B cell (primary cell): ENCODE results near the gene ABLIM3. TPM values are rescaled to one million over a fixed set of nuclear protein-coding genes. Genes with fewer than 3 reads are reported as not detected.

ENCODE experiments used
- ATAC-seq: fragments of 200-7000 bp; cut with Tn5 transposase; one replicate; pipeline ENCODE4 v1.10.0; 2021; ENCODE audit warnings: low read depth, mild to moderate bottlenecking, moderate number of reproducible peaks, moderate library complexity
- CTCF ChIA-PET: fragments of 350-600 bp; sonication (Branson Sonifier 250); formaldehyde crosslinking; loops from one replicate; lab custom pipeline; 2021; ENCODE audit warnings: antibody characterized with exemption, inconsistent platforms; lab: Charles Lee
- POLR2A ChIA-PET: fragments of 350-600 bp; sonication (Branson Sonifier 250); formaldehyde crosslinking; loops from one replicate; lab custom pipeline; 2021; ENCODE audit warnings: antibody characterized with exemption; lab: Charles Lee
- DNase-seq: peaks from one replicate; pipeline ENCODE4 v3.0.0; 2013
- H2AFZ ChIP-seq: 2 replicates; pipeline ENCODE4 v1.6.1; 2012; ENCODE audit warnings: mild to moderate bottlenecking, low read depth, low read length; ENCODE audit not compliant: insufficient read depth, poor library complexity, severe bottlenecking
- H3K27ac ChIP-seq, 2 donors: 1 replicate in 1 of 2; 2 replicates in 1 of 2; pipeline ENCODE4 v1.5.1; 2012 to 2013; ENCODE audit warnings: low read length in 2 of 2, mild to moderate bottlenecking in 2 of 2, moderate library complexity in 1 of 2
- H3K27me3 ChIP-seq, 4 experiments: fragments of 200-600 bp in 1 of 4; sonication (generic) in 1 of 4; replicated peaks in 1 of 4; 1 replicate in 2 of 4; 2 replicates in 2 of 4; pipeline versions ENCODE4 v1.6.1 to v1.7.0; 2013 to 2016; ENCODE audit warnings: low read length in 3 of 4, mild to moderate bottlenecking in 2 of 4, mixed read lengths in 1 of 4, moderate library complexity in 1 of 4; ENCODE audit not compliant: insufficient read depth in 4 of 4, control insufficient read depth in 3 of 4; ENCODE audit errors: control extremely low read depth in 1 of 4
- H3K36me3 ChIP-seq, 2 experiments: replicated peaks in 1 of 2; 1 replicate in 1 of 2; 2 replicates in 1 of 2; pipeline versions ENCODE4 v1.6.1 to v1.7.1; 2013; ENCODE audit warnings: low read length in 1 of 2; ENCODE audit not compliant: insufficient read depth in 2 of 2, control insufficient read depth in 1 of 2; ENCODE audit errors: control extremely low read depth in 1 of 2, extremely low read depth in 1 of 2
- H3K4me1 ChIP-seq, 2 donors: fragments of 200-600 bp in 1 of 2; sonication (generic) in 1 of 2; 1 replicate in 1 of 2; 2 replicates in 1 of 2; pipeline versions ENCODE4 v1.5.1 to v1.6.1; 2013 to 2017; ENCODE audit warnings: low read length in 2 of 2; ENCODE audit not compliant: control insufficient read depth in 2 of 2, insufficient read depth in 2 of 2
- H3K4me2 ChIP-seq: replicated peaks from 2 replicates; pipeline ENCODE3; 2012; ENCODE audit warnings: mild to moderate bottlenecking, low read depth, low read length; ENCODE audit not compliant: poor library complexity, severe bottlenecking
- H3K4me3 ChIP-seq, 5 experiments: fragments of 200-600 bp in 1 of 5; sonication (generic) in 1 of 5; 1 replicate in 3 of 5; 2 replicates in 2 of 5; pipeline versions ENCODE4 v1.5.1 to v1.7.0; 2011 to 2016; ENCODE audit warnings: low read length in 4 of 5, mild to moderate bottlenecking in 4 of 5, low read depth in 2 of 5, control low read depth in 1 of 5, moderate library complexity in 1 of 5; ENCODE audit not compliant: insufficient read depth in 1 of 5; ENCODE audit errors: control extremely low read depth in 1 of 5, extremely low read depth in 1 of 5
- H3K79me2 ChIP-seq: fragments of 200-600 bp; sonication (generic); one replicate; pipeline ENCODE4 v1.6.0; 2016; ENCODE audit warnings: low read length; ENCODE audit not compliant: control insufficient read depth, insufficient read depth
- H3K9ac ChIP-seq: fragments of 200-600 bp; sonication (generic); 2 replicates; pipeline ENCODE4 v1.6.1; 2017; ENCODE audit warnings: mild to moderate bottlenecking, low read length, moderate library complexity
- H3K9me3 ChIP-seq, 3 donors: one replicate each; pipeline versions ENCODE4 v1.6.1 to v1.7.1; 2013; ENCODE audit warnings: low read length in 2 of 3; ENCODE audit not compliant: control insufficient read depth in 2 of 3, insufficient read depth in 1 of 3; ENCODE audit errors: control extremely low read depth in 1 of 3
- H4K20me1 ChIP-seq: 2 replicates; pipeline ENCODE4 v1.6.0; 2012; ENCODE audit warnings: mild to moderate bottlenecking, low read length; ENCODE audit not compliant: insufficient read depth, control insufficient read depth, poor library complexity, severe bottlenecking
- H3K27ac Mint-ChIP-seq: one replicate; pipeline ENCODE4 v1.8.0; 2021; ENCODE audit warnings: mixed read lengths
- H3K27me3 Mint-ChIP-seq: one replicate; pipeline ENCODE4 v1.8.0; 2021; ENCODE audit warnings: mixed read lengths
- H3K4me1 Mint-ChIP-seq: one replicate; pipeline ENCODE4 v1.8.0; 2021; ENCODE audit warnings: mixed read lengths
- H3K4me3 Mint-ChIP-seq: one replicate; pipeline ENCODE4 v1.8.0; 2021; ENCODE audit warnings: mixed read lengths
- H3K9me3 Mint-ChIP-seq: one replicate; pipeline ENCODE4 v1.8.0; 2022; ENCODE audit warnings: mixed read lengths; ENCODE audit not compliant: insufficient read depth
- CTCF ChIP-seq: fragments of 200-600 bp; IDR thresholded peaks from one replicate; pipeline ENCODE4 v1.8.0; 2022; ENCODE audit warnings: antibody characterized with exemption, mild to moderate bottlenecking
- EZH2 ChIP-seq: IDR thresholded peaks from 2 replicates; pipeline ENCODE4 v1.6.1; 2012; ENCODE audit warnings: borderline replicate concordance, low read depth, mild to moderate bottlenecking, moderate library complexity, low read length; ENCODE audit not compliant: insufficient read depth, poor library complexity, severe bottlenecking
- WGBS: methylation state at CpG from one replicate; pipeline ENCODE4 v1.1.5; 2013; ENCODE audit warnings: missing lambda C conversion rate; ENCODE audit not compliant: insufficient coverage; 5-methylcytosine and 5-hydroxymethylcytosine counted together
- intact Hi-C: fragments of 100-400 bp; cut with micrococcal nuclease; formaldehyde crosslinking; loops from one replicate; pipeline ENCODE4 v1.10.0; 2022
- polyA plus RNA-seq: library from polyadenylated mRNA; depleted of rRNA; stranded (reverse); fragments of >200 nt; gene quantifications from 2 replicates; pipeline ENCODE4 v1.2.3, GENCODE V29; 2012
- total RNA-seq, 2 donors: library from RNA; stranded (reverse); fragments of 120-200 nt in 1 of 2; gene quantifications; 1 replicate in 1 of 2; 2 replicates in 1 of 2; pipeline versions ENCODE4 v1.2.3 to v1.2.4, GENCODE V29; 2013 to 2022

Gene ABLIM3
- total and polyA plus RNA-seq, 2 donors (not counting 1 experiment from before 2014, with no cell fraction given) = not detected

- ChIA-PET POLR2A (no interaction called here), CTCF (no interaction called here)
- Histone ChIP-seq H2AFZ (no peak overlapping the region), H3K4me3 (no peak overlapping the region), H3K9me3 (no peaks in the 10 kb centered on the region), H3K79me2 (no peaks in the 10 kb centered on the region), H3K36me3 (no peaks in the 10 kb centered on the region), H3K27ac (no peak overlapping the region), H3K4me2 (no peak overlapping the region), H3K4me1 (no peaks in the 10 kb centered on the region), H4K20me1 (no peaks in the 10 kb centered on the region), H3K27me3 (no peaks in the 10 kb centered on the region), H3K9ac (no peak overlapping the region)
- no peaks in the 10 kb centered on the region for H3K9me3 Mint-ChIP-seq
- H3K4me1 Mint-ChIP-seq = no peaks in the 10 kb centered on the region
- H3K27ac Mint-ChIP-seq = no peak overlapping the region
- TF ChIP-seq EZH2 = no peak
- no peak for TF ChIP-seq CTCF
- no peak for DNase-seq
- WGBS = no CpG with 5 or more reads among the region's 4 CpGs
- no peak for ATAC-seq
- peaks cover 37% of the 10 kb centered on the region for H3K27me3 Mint-ChIP-seq
- intact Hi-C loops = no loop called here
- H3K4me3 Mint-ChIP-seq = no peak overlapping the region
Measured at GRCh38 chr5:149156435-149157083, 15.3 kb downstream of the ABLIM3 start.

GRCh38 chr5:149157330-149157729 lies 16.0 kb downstream of the ABLIM3 start:
- no peak for DNase-seq
- no peak overlapping the region for H2AFZ ChIP-seq
- H3K79me2 ChIP-seq = no peaks in the 10 kb centered on the region
- Mint-ChIP-seq H3K27ac (no peak overlapping the region), H3K27me3 (peaks cover 34% of the 10 kb centered on the region), H3K4me3 (no peak overlapping the region), H3K9me3 (no peaks in the 10 kb centered on the region), H3K4me1 (no peaks in the 10 kb centered on the region)
- H3K9ac ChIP-seq = no peak overlapping the region
- H3K9me3 ChIP-seq = no peaks in the 10 kb centered on the region
- no peaks in the 10 kb centered on the region for H4K20me1 ChIP-seq
- WGBS = 100% methylated on average over 1 of the region's 2 CpGs
- H3K4me3 ChIP-seq = no peak overlapping the region
- no peak overlapping the region for H3K27ac ChIP-seq
- intact Hi-C loops = no loop called here
- ChIA-PET CTCF (interaction anchor here (1.7 kb wide), 1 partner anchor 16 kb away, joined by 3 read pairs; the partner anchor contains the start of gene ABLIM3), POLR2A (no interaction called here)
- TF ChIP-seq CTCF (no peak), EZH2 (no peak)
- H3K36me3 ChIP-seq = no peaks in the 10 kb centered on the region
- H3K4me1 ChIP-seq = no peaks in the 10 kb centered on the region
- no peaks in the 10 kb centered on the region for H3K27me3 ChIP-seq
- H3K4me2 ChIP-seq = no peak overlapping the region
- ATAC-seq = no peak
